K562 (cell line): ENCODE results near the gene RPP25. TPM values are rescaled to one million over a fixed set of nuclear protein-coding genes. Genes with fewer than 3 reads are reported as not detected.

Source experiments
- CTBP1 ChIP-seq: fragments of 450-650 bp; IDR thresholded peaks from 2 replicates; pipeline ENCODE4 v1.6.1; 2016; ENCODE audit warnings: borderline replicate concordance
- KLF1 ChIP-seq: fragments of 450-650 bp; IDR thresholded peaks from 2 replicates; pipeline ENCODE4 v1.6.1; 2016; ENCODE audit warnings: missing genetic modification characterization, missing compliant biosample characterization
- NFRKB ChIP-seq: fragments of 450-650 bp; IDR thresholded peaks from 2 replicates; pipeline ENCODE4 v1.6.1; 2016; ENCODE audit warnings: low read depth
- RBM15 ChIP-seq: fragments of 200-400 bp; formaldehyde crosslinking; IDR thresholded peaks from 2 replicates; pipeline ENCODE4 v1.6.1; 2018; ENCODE audit warnings: mild to moderate bottlenecking, low read length, moderate library complexity; ENCODE audit not compliant: insufficient read depth
- RCOR1 ChIP-seq, 2 experiments: IDR thresholded peaks; 2 replicates each; pipeline ENCODE4 v1.6.1; 2012; ENCODE audit warnings: low read depth in 2 of 2, low read length in 2 of 2, borderline replicate concordance in 1 of 2, improper control_type of control experiment in 1 of 2
- TEAD1 ChIP-seq, 2 experiments: fragments of 450-650 bp in 1 of 2; sonication (generic) in 1 of 2; formaldehyde crosslinking; IDR thresholded peaks; 2 replicates each; pipeline versions ENCODE4 v1.4.0 to v1.8.0; 2020 to 2022; ENCODE audit warnings: mild to moderate bottlenecking in 2 of 2, missing genetic modification reagents in 1 of 2
- XRCC5 ChIP-seq: fragments of 200-400 bp; formaldehyde crosslinking; IDR thresholded peaks from 2 replicates; pipeline ENCODE4 v1.6.1; 2017; ENCODE audit warnings: low read depth, mild to moderate bottlenecking, low read length
- ZC3H4 ChIP-seq: sonication (generic); formaldehyde crosslinking; IDR thresholded peaks from 2 replicates; pipeline ENCODE4 v1.9.0; 2021; ENCODE audit warnings: missing genetic modification reagents, borderline replicate concordance
- ZNF24 ChIP-seq: fragments of 450-650 bp; IDR thresholded peaks from 2 replicates; pipeline ENCODE4 v1.6.1; 2016
- polyA plus RNA-seq, 8 experiments: library from polyadenylated mRNA; depleted of rRNA in 4 of 8; stranded (reverse) in 5 of 8; unstranded in 3 of 8; fragments of >200 nt; fragmentation: Nextera tagmentation in 2 of 8; fragmentation: Illumina TruSeq in 1 of 8; extraction: Ambion mirVana in 2 of 8; extraction: Trizol in 1 of 8; gene quantifications; 2 replicates each; pipeline versions ENCODE4 v1.2.1 to v1.2.3, GENCODE V29; 2011 to 2014; ENCODE audit warnings: inconsistent platforms in 1 of 8, missing spikeins in 1 of 8
- total RNA-seq, 7 experiments: library from RNA; depleted of rRNA in 6 of 7; stranded (reverse); fragments of >200 nt in 6 of 7; fragmentation: Illumina TruSeq in 2 of 7; extraction: Trizol in 2 of 7; gene quantifications; 2 replicates each; pipeline versions ENCODE4 v1.2.1 to v1.2.3, GENCODE V29; 2011 to 2021; ENCODE audit warnings: low replicate concordance in 1 of 7
- TF ChIP-seq, protein P1 (sequence below): fragments of 450-650 bp; IDR thresholded peaks from 2 replicates; pipeline ENCODE4 v1.6.1; 2016; ENCODE audit warnings: low read depth
- TF ChIP-seq, protein P2 (sequence below): IDR thresholded peaks from 2 replicates; pipeline ENCODE4 v1.6.1; 2011; ENCODE audit warnings: borderline replicate concordance, low read depth, mild to moderate bottlenecking, moderate library complexity, low read length; ENCODE audit not compliant: insufficient read depth, poor library complexity, severe bottlenecking
- TF ChIP-seq, protein P3 (sequence below): fragments of 250-450 bp; sonication (Bioruptor Pico); IDR thresholded peaks from 2 replicates; pipeline ENCODE4 v1.8.0; 2021; ENCODE audit warnings: moderate library complexity, mild to moderate bottlenecking, inconsistent platforms
- TF ChIP-seq, protein P4 (sequence below): fragments of 450-650 bp; formaldehyde crosslinking; IDR thresholded peaks from 2 replicates; pipeline ENCODE4 v1.4.0; 2022; ENCODE audit warnings: mild to moderate bottlenecking, moderate library complexity

The RPP25 gene
- total and polyA plus RNA-seq, 9 of the 15 experiments (the other 6 are each of a cell fraction or from before 2014, with no cell fraction given): 1.1 to 12.3 (median 5.6) TPM

DNA sequence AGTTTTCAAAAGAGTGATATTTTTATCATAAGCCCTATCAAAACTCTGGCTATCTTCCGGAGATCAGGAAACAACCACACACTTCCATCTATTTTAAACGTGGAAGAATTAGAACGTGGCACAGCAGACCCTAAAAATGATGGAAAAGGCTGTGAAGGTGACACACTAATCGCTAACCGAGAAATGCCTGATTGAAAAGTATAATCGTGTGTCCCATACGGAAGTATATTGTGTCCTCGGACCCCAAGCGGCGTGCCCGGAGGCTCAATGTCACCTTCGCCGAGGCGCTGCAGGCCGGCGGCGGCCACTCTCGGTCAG, 19.3 kb downstream of the RPP25 start (continued):
- TF ChIP-seq, protein P1, sequence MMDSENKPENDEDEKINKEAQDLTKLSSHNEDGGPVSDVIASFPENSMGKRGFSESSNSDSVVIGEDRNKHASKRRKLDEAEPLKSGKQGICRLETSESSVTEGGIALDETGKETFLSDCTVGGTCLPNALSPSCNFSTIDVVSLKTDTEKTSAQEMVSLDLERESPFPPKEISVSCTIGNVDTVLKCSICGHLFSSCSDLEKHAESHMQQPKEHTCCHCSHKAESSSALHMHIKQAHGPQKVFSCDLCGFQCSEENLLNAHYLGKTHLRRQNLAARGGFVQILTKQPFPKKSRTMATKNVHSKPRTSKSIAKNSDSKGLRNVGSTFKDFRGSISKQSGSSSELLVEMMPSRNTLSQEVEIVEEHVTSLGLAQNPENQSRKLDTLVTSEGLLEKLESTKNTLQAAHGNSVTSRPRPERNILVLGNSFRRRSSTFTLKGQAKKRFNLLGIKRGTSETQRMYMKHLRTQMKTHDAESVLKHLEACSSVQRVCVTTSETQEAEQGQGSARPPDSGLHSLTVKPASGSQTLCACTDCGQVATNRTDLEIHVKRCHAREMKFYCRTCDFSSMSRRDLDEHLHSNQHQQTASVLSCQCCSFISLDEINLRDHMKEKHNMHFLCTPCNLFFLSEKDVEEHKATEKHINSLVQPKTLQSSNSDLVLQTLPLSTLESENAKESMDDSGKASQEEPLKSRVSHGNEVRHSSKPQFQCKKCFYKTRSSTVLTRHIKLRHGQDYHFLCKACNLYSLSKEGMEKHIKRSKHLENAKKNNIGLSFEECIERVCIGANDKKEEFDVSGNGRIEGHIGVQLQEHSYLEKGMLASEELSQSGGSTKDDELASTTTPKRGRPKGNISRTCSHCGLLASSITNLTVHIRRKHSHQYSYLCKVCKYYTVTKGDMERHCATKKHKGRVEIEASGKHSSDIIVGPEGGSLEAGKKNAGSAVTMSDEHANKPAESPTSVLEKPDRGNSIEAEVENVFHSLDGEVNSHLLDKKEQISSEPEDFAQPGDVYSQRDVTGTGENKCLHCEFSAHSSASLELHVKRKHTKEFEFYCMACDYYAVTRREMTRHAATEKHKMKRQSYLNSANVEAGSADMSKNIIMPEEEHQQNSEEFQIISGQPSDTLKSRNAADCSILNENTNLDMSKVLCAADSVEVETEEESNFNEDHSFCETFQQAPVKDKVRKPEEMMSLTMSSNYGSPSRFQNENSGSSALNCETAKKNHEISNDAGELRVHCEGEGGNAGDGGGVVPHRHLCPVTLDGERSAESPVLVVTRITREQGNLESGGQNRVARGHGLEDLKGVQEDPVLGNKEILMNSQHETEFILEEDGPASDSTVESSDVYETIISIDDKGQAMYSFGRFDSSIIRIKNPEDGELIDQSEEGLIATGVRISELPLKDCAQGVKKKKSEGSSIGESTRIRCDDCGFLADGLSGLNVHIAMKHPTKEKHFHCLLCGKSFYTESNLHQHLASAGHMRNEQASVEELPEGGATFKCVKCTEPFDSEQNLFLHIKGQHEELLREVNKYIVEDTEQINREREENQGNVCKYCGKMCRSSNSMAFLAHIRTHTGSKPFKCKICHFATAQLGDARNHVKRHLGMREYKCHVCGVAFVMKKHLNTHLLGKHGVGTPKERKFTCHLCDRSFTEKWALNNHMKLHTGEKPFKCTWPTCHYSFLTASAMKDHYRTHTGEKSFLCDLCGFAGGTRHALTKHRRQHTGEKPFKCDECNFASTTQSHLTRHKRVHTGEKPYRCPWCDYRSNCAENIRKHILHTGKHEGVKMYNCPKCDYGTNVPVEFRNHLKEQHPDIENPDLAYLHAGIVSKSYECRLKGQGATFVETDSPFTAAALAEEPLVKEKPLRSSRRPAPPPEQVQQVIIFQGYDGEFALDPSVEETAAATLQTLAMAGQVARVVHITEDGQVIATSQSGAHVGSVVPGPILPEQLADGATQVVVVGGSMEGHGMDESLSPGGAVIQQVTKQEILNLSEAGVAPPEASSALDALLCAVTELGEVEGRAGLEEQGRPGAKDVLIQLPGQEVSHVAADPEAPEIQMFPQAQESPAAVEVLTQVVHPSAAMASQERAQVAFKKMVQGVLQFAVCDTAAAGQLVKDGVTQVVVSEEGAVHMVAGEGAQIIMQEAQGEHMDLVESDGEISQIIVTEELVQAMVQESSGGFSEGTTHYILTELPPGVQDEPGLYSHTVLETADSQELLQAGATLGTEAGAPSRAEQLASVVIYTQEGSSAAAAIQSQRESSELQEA: 0 out of 2 replicates have a peak, but pooled peaks have one; percentile 9
- TF ChIP-seq XRCC5 (0 out of 2 replicates have a peak, but pooled peaks have one; percentile 5), ZNF24 (no peak), TEAD1 (CRISPR knock-in tag; IDR thresholded peaks at IDR 0.05) (no peak), RBM15 (no peak), ZC3H4 (CRISPR knock-in tag) (no peak), RCOR1 (IDR thresholded peaks at IDR 0.05; ENCODE audit: borderline replicate concordance in 1 of 2, low read depth in 2 of 2, low read length in 2 of 2) (no peak; a peak in 1 of 4 replicates), NFRKB (no peak), KLF1 (tag) (no peak), CTBP1 (no peak)
- TF ChIP-seq, protein P2, sequence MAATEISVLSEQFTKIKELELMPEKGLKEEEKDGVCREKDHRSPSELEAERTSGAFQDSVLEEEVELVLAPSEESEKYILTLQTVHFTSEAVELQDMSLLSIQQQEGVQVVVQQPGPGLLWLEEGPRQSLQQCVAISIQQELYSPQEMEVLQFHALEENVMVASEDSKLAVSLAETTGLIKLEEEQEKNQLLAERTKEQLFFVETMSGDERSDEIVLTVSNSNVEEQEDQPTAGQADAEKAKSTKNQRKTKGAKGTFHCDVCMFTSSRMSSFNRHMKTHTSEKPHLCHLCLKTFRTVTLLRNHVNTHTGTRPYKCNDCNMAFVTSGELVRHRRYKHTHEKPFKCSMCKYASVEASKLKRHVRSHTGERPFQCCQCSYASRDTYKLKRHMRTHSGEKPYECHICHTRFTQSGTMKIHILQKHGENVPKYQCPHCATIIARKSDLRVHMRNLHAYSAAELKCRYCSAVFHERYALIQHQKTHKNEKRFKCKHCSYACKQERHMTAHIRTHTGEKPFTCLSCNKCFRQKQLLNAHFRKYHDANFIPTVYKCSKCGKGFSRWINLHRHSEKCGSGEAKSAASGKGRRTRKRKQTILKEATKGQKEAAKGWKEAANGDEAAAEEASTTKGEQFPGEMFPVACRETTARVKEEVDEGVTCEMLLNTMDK: peak; percentile 16
- TF ChIP-seq, protein P3, sequence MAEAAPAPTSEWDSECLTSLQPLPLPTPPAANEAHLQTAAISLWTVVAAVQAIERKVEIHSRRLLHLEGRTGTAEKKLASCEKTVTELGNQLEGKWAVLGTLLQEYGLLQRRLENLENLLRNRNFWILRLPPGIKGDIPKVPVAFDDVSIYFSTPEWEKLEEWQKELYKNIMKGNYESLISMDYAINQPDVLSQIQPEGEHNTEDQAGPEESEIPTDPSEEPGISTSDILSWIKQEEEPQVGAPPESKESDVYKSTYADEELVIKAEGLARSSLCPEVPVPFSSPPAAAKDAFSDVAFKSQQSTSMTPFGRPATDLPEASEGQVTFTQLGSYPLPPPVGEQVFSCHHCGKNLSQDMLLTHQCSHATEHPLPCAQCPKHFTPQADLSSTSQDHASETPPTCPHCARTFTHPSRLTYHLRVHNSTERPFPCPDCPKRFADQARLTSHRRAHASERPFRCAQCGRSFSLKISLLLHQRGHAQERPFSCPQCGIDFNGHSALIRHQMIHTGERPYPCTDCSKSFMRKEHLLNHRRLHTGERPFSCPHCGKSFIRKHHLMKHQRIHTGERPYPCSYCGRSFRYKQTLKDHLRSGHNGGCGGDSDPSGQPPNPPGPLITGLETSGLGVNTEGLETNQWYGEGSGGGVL (CRISPR knock-in tag): no peak
- TF ChIP-seq, protein P4, sequence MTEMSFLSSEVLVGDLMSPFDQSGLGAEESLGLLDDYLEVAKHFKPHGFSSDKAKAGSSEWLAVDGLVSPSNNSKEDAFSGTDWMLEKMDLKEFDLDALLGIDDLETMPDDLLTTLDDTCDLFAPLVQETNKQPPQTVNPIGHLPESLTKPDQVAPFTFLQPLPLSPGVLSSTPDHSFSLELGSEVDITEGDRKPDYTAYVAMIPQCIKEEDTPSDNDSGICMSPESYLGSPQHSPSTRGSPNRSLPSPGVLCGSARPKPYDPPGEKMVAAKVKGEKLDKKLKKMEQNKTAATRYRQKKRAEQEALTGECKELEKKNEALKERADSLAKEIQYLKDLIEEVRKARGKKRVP (CRISPR knock-in tag): no peak
